Lung microvascular endothelial cell (primary cell): Measurements from ENCODE around the gene COPS4. TPM values are rescaled to one million over a fixed set of nuclear protein-coding genes. Genes with fewer than 3 reads are reported as not detected.

Source experiments
- DNase-seq, 2 donors: peaks; one replicate each; pipeline versions ENCODE4 v3.0.0 to v3.0.0-alpha.2; 2010; ENCODE audit warnings: low read depth in 2 of 2
- total RNA-seq: library from RNA; depleted of rRNA; stranded (reverse); fragments of >200 nt; gene quantifications from 2 replicates; pipeline ENCODE4 v1.2.1, GENCODE V29; 2014

The COPS4 gene
- total RNA-seq, 1 donor from 2014 or later = 73.2 TPM

DNA sequence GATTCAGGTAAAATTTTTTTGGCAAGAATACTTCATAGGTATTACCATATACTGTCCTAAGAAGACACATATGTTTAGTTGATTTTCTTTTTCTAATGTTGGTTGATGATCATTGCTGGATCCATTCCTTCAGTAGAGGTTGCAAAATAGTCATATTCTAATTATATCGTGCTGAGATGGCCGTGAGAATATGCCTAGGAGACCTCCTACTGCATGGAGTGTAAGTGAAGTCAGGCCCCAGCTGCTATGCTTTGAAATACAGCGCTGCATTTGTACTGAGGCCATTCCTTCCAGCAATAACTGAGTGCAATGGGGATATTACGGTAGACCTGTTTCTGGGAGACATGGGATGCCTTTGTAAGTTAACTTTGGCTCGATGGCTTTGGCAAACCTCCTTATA is 86.3 kb downstream of the COPS4 start:
- no peak for DNase-seq

DNA sequence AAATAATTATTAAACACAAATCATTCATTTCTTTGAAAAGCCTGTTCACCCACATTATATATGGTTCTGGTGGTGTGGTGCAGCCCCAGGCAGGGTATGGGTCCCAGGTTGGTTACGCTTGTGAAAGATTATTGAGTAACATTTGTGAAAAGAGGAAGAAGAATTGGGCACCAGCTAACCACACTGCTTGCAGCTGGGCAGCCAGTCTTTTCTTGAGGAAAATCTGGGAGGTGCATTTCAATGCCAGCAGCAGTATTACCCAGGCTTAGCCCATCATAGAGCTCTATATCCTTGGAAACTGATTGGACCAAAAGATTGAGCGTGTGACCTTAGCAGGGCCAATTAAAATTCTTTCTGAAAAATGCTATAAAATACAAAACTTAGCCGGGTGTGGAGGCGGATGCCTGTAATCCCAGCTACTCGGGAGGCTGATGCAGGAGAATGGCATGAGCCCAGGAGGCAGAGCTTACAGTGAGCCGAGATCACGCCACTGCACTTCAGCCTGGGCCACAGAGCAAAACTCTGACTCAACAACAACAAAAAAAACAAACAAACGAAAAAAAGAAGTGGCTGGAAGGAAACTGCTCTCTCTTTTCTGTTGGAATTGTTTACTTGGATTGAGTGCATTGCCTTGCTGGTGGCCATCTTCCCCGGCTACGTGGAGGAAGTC is 89.3 kb downstream of the COPS4 start:
- DNase-seq = no peak

Other genes with a start within 250 kb of the COPS4 start
- gene SCD5, start 236.4 kb upstream of the COPS4 start, total RNA-seq = 31.0 and 32.0 TPM in 2 replicates
- 149 and 166 TPM in 2 replicates for gene SEC31A, start 144.0 kb upstream of the COPS4 start, total RNA-seq
- gene THAP9, start 134.4 kb upstream of the COPS4 start, total RNA-seq = 4.8 and 5.8 TPM in 2 replicates
- gene LIN54, start 24.4 kb upstream of the COPS4 start, total RNA-seq = 6.3 and 7.5 TPM in 2 replicates
- gene PLAC8, start 79.5 kb downstream of the COPS4 start, total RNA-seq = 0.20 and 0.22 TPM in 2 replicates
- gene COQ2, start 249.6 kb downstream of the COPS4 start, total RNA-seq = 18.7 and 20.5 TPM in 2 replicates